K562 treated with DMSO at 1 percent for 4 hours (cell line): ENCODE measurements around the gene KIR2DL3. TPM values are rescaled to one million over a fixed set of nuclear protein-coding genes. Genes with fewer than 3 reads are reported as not detected.

Experiments
- total RNA-seq: library from RNA; unstranded; fragments of 300-600 nt; gene quantifications from 2 replicates; pipeline ENCODE4 v1.2.3, GENCODE V29; 2022; ENCODE audit not compliant: insufficient read depth

KIR2DL3 gene
- not detected in 2 replicates for total RNA-seq

GRCh38 chr19:54738306-54738705, at the start of gene KIR2DL3:
KIR2DL3 (plus strand) TSS chr19:54738513; CDS start chr19:54738546, 33 bp downstream.

GRCh38 chr19:54724142-54724541, 14.2 kb upstream of the KIR2DL3 start, which contains the start of gene KIR3DL3:
KIR3DL3 (plus strand) TSS chr19:54724442; CDS start chr19:54724497, 55 bp downstream.

GRCh38 chr19:54769646-54770045, 31.3 kb downstream of the KIR2DL3 start, which contains the start of gene KIR2DL1:
KIR2DL1 (plus strand) TSS chr19:54769793; CDS start chr19:54769851, 58 bp downstream.

Other genes starting within 250 kb of the KIR2DL3 start
- gene LAIR2, start 235.7 kb upstream of the KIR2DL3 start, total RNA-seq, result not detected in 2 replicates
- 7.6 and 8.0 TPM in 2 replicates for gene LILRA2, start 164.7 kb upstream of the KIR2DL3 start, total RNA-seq
- gene LILRA1, start 144.9 kb upstream of the KIR2DL3 start, total RNA-seq, result not detected in 2 replicates
- not detected in 2 replicates for gene LILRB1, start 108.0 kb upstream of the KIR2DL3 start, total RNA-seq
- not detected in 2 replicates for gene LILRB4, start 75.5 kb upstream of the KIR2DL3 start, total RNA-seq
- not detected in 2 replicates for gene KIR3DL3, start 14.1 kb upstream of the KIR2DL3 start, total RNA-seq
- gene KIR2DL1, start 31.3 kb downstream of the KIR2DL3 start, total RNA-seq, result not detected in 2 replicates
- not detected in 2 replicates for gene KIR2DL4, start 65.1 kb downstream of the KIR2DL3 start, total RNA-seq
- gene KIR3DL1, start 78.0 kb downstream of the KIR2DL3 start, total RNA-seq, result not detected in 2 replicates
- gene KIR2DS4, start 94.2 kb downstream of the KIR2DL3 start, total RNA-seq, result not detected in 2 replicates
- gene KIR3DL2, start 111.9 kb downstream of the KIR2DL3 start, total RNA-seq, result not detected in 2 replicates
- not detected in 2 replicates for gene FCAR, start 135.7 kb downstream of the KIR2DL3 start, total RNA-seq
- gene NCR1, start 167.6 kb downstream of the KIR2DL3 start, total RNA-seq, result not detected in 2 replicates
- not detected in 2 replicates for gene NLRP7, start 209.0 kb downstream of the KIR2DL3 start, total RNA-seq
- 17.2 and 20.6 TPM in 2 replicates for gene NLRP2, start 227.9 kb downstream of the KIR2DL3 start, total RNA-seq